NCI-H345 treated with DMSO at 0.1 percent for 48 hours (cell line): ENCODE data around the gene DNAAF5.

ENCODE experiments used
- DNase-seq: peaks from one replicate; lab custom pipeline; 2025; ENCODE audit not compliant: unreplicated experiment; lab: John Stamatoyannopoulos, UW

The DNAAF5 gene

GRCh38 chr7:831596-832166 lies 105.2 kb downstream of the DNAAF5 start:
- DNase-seq: no peak

- no peak for DNase-seq
These were observed 105.9 kb downstream of the DNAAF5 start, which contains the start of gene SUN1 for GRCh38 chr7:832167-832967. SUN1 (plus strand) TSS chr7:832476; CDS start chr7:832525, 49 bp downstream.

- DNase-seq: no peak
These were observed 106.5 kb downstream of the DNAAF5 start for GRCh38 chr7:832968-833424.

- DNase-seq: no peak
These were observed 107.2 kb downstream of the DNAAF5 start for GRCh38 chr7:833601-834258.

- no peak for DNase-seq
These were observed 107.8 kb downstream of the DNAAF5 start for GRCh38 chr7:834277-834676.

- DNase-seq: no peak
These were observed 108.5 kb downstream of the DNAAF5 start for GRCh38 chr7:835021-835420.

- DNase-seq: no peak
These were observed 109.2 kb downstream of the DNAAF5 start for GRCh38 chr7:835485-836401.
